H9 (cell line): ENCODE measurements around the gene RNLS. TPM values are rescaled to one million over a fixed set of nuclear protein-coding genes. Genes with fewer than 3 reads are reported as not detected.

Experiments used
- DNase-seq: peaks from one replicate; pipeline ENCODE4 v3.0.0-alpha.2; 2017
- H2AFZ ChIP-seq: one replicate; pipeline ENCODE4 v1.6.1; 2013; ENCODE audit warnings: mild to moderate bottlenecking, low read length, control low read depth, moderate library complexity
- H2AK5ac ChIP-seq: 2 replicates; pipeline ENCODE4 v1.6.1; 2013; ENCODE audit warnings: low read length, control low read depth, mixed read lengths; ENCODE audit not compliant: insufficient read length
- H2BK120ac ChIP-seq: one replicate; pipeline ENCODE4 v1.6.1; 2013; ENCODE audit warnings: low read depth, mild to moderate bottlenecking, low read length, control low read depth, inconsistent platforms; ENCODE audit not compliant: poor library complexity, severe bottlenecking
- H2BK12ac ChIP-seq: 2 replicates; pipeline ENCODE4 v1.6.1; 2013; ENCODE audit warnings: low read length, control low read depth, mixed read lengths, low read depth; ENCODE audit not compliant: insufficient read length
- H2BK15ac ChIP-seq: 2 replicates; pipeline ENCODE4 v1.6.1; 2013; ENCODE audit warnings: low read depth, low read length, control low read depth
- H2BK20ac ChIP-seq: one replicate; pipeline ENCODE4 v1.6.1; 2013; ENCODE audit warnings: low read depth, mild to moderate bottlenecking, low read length, control low read depth, inconsistent platforms; ENCODE audit not compliant: poor library complexity, severe bottlenecking
- H2BK5ac ChIP-seq: 2 replicates; pipeline ENCODE4 v1.6.1; 2013; ENCODE audit warnings: low read length, control low read depth, mixed read lengths; ENCODE audit not compliant: insufficient read length
- H3K14ac ChIP-seq: 2 replicates; pipeline ENCODE4 v1.6.1; 2013; ENCODE audit warnings: low read length, control low read depth; ENCODE audit not compliant: insufficient read depth
- H3K18ac ChIP-seq: 2 replicates; pipeline ENCODE4 v1.6.1; 2013; ENCODE audit warnings: low read depth, mild to moderate bottlenecking, mixed read lengths, low read length, control low read depth; ENCODE audit not compliant: insufficient read length
- H3K23ac ChIP-seq: 2 replicates; pipeline ENCODE4 v1.6.1; 2013; ENCODE audit warnings: low read length, control low read depth, mixed read lengths, low read depth; ENCODE audit not compliant: insufficient read length
- H3K23me2 ChIP-seq: 2 replicates; pipeline ENCODE4 v1.6.1; 2013; ENCODE audit warnings: low read depth, mild to moderate bottlenecking, mixed read lengths, low read length, control low read depth; ENCODE audit not compliant: insufficient read length, poor library complexity, severe bottlenecking
- H3K27ac ChIP-seq: 2 replicates; pipeline ENCODE4 v1.5.1; 2013; ENCODE audit warnings: low read length, control low read depth, mixed read lengths, low read depth; ENCODE audit not compliant: insufficient read length
- H3K27me3 ChIP-seq: 2 replicates; pipeline ENCODE4 v1.6.1; 2013; ENCODE audit warnings: low read length, control low read depth, inconsistent platforms; ENCODE audit not compliant: insufficient read depth
- H3K4ac ChIP-seq: 2 replicates; pipeline ENCODE4 v1.6.1; 2013; ENCODE audit warnings: low read depth, mild to moderate bottlenecking, control low read depth, inconsistent platforms, low read length, moderate library complexity
- H3K4me1 ChIP-seq: 2 replicates; pipeline ENCODE4 v1.6.1; 2013; ENCODE audit warnings: low read length, control low read depth, inconsistent platforms; ENCODE audit not compliant: insufficient read depth
- H3K4me2 ChIP-seq: 2 replicates; pipeline ENCODE4 v1.6.1; 2013; ENCODE audit warnings: low read length, control low read depth, mixed read lengths; ENCODE audit not compliant: insufficient read length, insufficient read depth
- H3K56ac ChIP-seq: 2 replicates; pipeline ENCODE4 v1.6.1; 2013; ENCODE audit warnings: low read depth, mild to moderate bottlenecking, mixed read lengths, low read length, control low read depth; ENCODE audit not compliant: insufficient read length
- H3K79me1 ChIP-seq: 2 replicates; pipeline ENCODE4 v1.6.1; 2013; ENCODE audit warnings: low read depth, mild to moderate bottlenecking, moderate library complexity, low read length, control low read depth, inconsistent platforms; ENCODE audit not compliant: insufficient read depth, poor library complexity, severe bottlenecking
- H3K79me2 ChIP-seq: 2 replicates; pipeline ENCODE4 v1.6.1; 2013; ENCODE audit warnings: low read length, control low read depth, inconsistent platforms; ENCODE audit not compliant: insufficient read depth
- H3K9ac ChIP-seq: 2 replicates; pipeline ENCODE4 v1.6.1; 2013; ENCODE audit warnings: low read length, control low read depth, mixed read lengths; ENCODE audit not compliant: insufficient read length; ENCODE audit errors: extremely low read depth
- H3K9me3 ChIP-seq: one replicate; pipeline ENCODE4 v1.6.1; 2013; ENCODE audit warnings: low read depth, low read length, inconsistent platforms; ENCODE audit not compliant: control insufficient read depth
- H3T11ph ChIP-seq: one replicate; pipeline ENCODE4 v1.6.1; 2013; ENCODE audit warnings: mild to moderate bottlenecking, low read length, control low read depth, inconsistent platforms
- H4K20me1 ChIP-seq: one replicate; pipeline ENCODE4 v1.6.1; 2013; ENCODE audit not compliant: control insufficient read depth, insufficient read length, insufficient read depth
- H4K5ac ChIP-seq: 2 replicates; pipeline ENCODE4 v1.6.1; 2013; ENCODE audit warnings: low read depth, mild to moderate bottlenecking, mixed read lengths, low read length, control low read depth; ENCODE audit not compliant: insufficient read length
- H4K8ac ChIP-seq: replicated peaks from 2 replicates; pipeline ENCODE4 v1.6.1; 2013; ENCODE audit warnings: low read length, control low read depth, mixed read lengths, low read depth; ENCODE audit not compliant: insufficient read length
- H4K91ac ChIP-seq: 2 replicates; pipeline ENCODE4 v1.6.1; 2013; ENCODE audit warnings: low read depth, mild to moderate bottlenecking, moderate library complexity, mixed read lengths, low read length, control low read depth; ENCODE audit not compliant: insufficient read length
- H3K27ac Mint-ChIP-seq, 3 experiments: 2 replicates in 2 of 3; 3 replicates in 1 of 3; pipeline ENCODE4 v1.8.0; 2020 to 2021; ENCODE audit warnings: mixed read lengths in 3 of 3, mild to moderate bottlenecking in 1 of 3, moderate library complexity in 1 of 3
- H3K27me3 Mint-ChIP-seq: 2 replicates; pipeline ENCODE4 v1.8.0; 2021; ENCODE audit warnings: low read depth, mild to moderate bottlenecking, moderate library complexity, mixed read lengths
- H3K36me3 Mint-ChIP-seq, 3 experiments: 2 replicates in 2 of 3; 3 replicates in 1 of 3; pipeline ENCODE4 v1.8.0; 2020 to 2021; ENCODE audit warnings: low read depth in 3 of 3, mixed read lengths in 3 of 3; ENCODE audit not compliant: insufficient read depth in 1 of 3
- H3K4me1 Mint-ChIP-seq, 2 experiments: 2 replicates each; pipeline ENCODE4 v1.8.0; 2020; ENCODE audit warnings: mixed read lengths in 2 of 2
- H3K4me3 Mint-ChIP-seq, 2 experiments: 2 replicates in 1 of 2; 3 replicates in 1 of 2; pipeline ENCODE4 v1.8.0; 2020 to 2021; ENCODE audit warnings: mild to moderate bottlenecking in 2 of 2, mixed read lengths in 2 of 2, moderate library complexity in 1 of 2
- H3K9me3 Mint-ChIP-seq, 2 experiments: 2 replicates in 1 of 2; 3 replicates in 1 of 2; pipeline ENCODE4 v1.8.0; 2020; ENCODE audit warnings: mild to moderate bottlenecking in 2 of 2, mixed read lengths in 2 of 2, moderate library complexity in 1 of 2
- WGBS: extraction: QIAGEN DNeasy Blood & Tissue Kit; methylation state at CpG from one replicate; pipeline ENCODE4 v1.1.7; 2013; ENCODE audit warnings: missing lambda C conversion rate, low lambda C conversion rate, mixed read lengths; ENCODE audit not compliant: insufficient read length; ENCODE audit errors: extremely low coverage; 5-methylcytosine and 5-hydroxymethylcytosine counted together
- total RNA-seq: library from RNA; stranded (reverse); gene quantifications from 2 replicates; pipeline ENCODE4 v1.2.1, GENCODE V29; 2021
- TF ChIP-seq, protein P1 (sequence below): fragments of 200-600 bp; sonication (generic); conservative IDR thresholded peaks from 3 replicates; pipeline ENCODE4 v1.8.0; 2021; ENCODE audit warnings: antibody characterized with exemption, mild to moderate bottlenecking

The RNLS gene
- total RNA-seq, 1 experiment from 2014 or later, result 7.5 TPM

DNA sequence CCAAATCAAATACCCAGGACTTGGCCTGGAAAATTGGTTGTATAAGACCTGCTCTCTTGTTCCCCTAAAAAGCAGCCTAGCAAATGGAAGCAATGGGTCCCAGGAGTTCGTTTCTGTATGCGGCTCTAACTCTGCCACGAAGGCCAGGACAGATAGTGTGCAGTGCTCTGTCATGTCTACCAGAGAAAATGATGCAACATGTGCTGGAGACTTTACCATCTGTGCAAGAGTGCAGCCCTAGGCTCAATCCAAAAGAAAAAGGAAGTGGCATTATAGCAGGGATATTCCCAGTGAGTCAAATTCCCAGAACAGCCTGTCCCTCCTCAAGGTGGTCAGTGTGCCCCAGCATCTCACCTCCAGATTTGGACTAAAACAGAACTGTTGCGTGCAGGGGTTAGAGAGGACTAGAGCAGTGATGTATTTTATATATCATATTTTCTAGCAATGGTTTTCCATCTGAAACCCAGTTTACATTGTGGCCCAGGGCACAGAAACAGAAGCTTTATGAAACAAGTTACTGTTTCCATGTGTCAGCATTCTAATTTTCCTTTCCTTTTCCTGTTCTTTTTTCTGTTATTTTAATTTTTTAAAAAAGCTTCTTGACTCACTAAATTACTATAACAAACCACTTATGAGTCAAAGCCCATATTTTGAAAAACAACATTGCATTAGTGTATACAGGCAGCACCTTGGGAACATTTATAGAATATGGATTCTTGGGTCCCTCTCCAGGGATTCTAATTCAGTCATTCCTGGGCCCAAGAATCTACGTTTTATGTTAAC lies 311.2 kb downstream of the RNLS start:
- Histone ChIP-seq H4K20me1 (no peaks in the 10 kb centered on the region), H2BK120ac (no peak overlapping the region), H2AFZ (no peak overlapping the region), H3K56ac (no peak overlapping the region), H4K91ac (no peak overlapping the region), H3K18ac (no peak overlapping the region), H3T11ph (no peak overlapping the region), H2BK12ac (no peak overlapping the region), H4K5ac (no peak overlapping the region), H3K79me2 (no peaks in the 10 kb centered on the region), H2AK5ac (no peak overlapping the region), H3K27me3 (no peaks in the 10 kb centered on the region), H3K23me2 (no peaks in the 10 kb centered on the region), H3K23ac (no peak overlapping the region), H3K9ac (no peak overlapping the region), H2BK20ac (no peak overlapping the region), H3K4me1 (no peaks in the 10 kb centered on the region), H3K79me1 (no peaks in the 10 kb centered on the region), H3K9me3 (no peaks in the 10 kb centered on the region), H2BK15ac (no peak overlapping the region), H3K4me2 (no peak overlapping the region), H3K4ac (no peak overlapping the region), H2BK5ac (no peak overlapping the region), H4K8ac (no peak overlapping the region), H3K27ac (no peak overlapping the region), H3K14ac (no peak overlapping the region)
- DNase-seq, result no peak
- Mint-ChIP-seq H3K4me3 (no peak overlapping the region), H3K27me3 (no peaks in the 10 kb centered on the region), H3K27ac (no peak overlapping the region), H3K4me1 (no peaks in the 10 kb centered on the region), H3K9me3 (no peaks in the 10 kb centered on the region), H3K36me3 (no peaks in the 10 kb centered on the region)
- TF ChIP-seq, protein P1, sequence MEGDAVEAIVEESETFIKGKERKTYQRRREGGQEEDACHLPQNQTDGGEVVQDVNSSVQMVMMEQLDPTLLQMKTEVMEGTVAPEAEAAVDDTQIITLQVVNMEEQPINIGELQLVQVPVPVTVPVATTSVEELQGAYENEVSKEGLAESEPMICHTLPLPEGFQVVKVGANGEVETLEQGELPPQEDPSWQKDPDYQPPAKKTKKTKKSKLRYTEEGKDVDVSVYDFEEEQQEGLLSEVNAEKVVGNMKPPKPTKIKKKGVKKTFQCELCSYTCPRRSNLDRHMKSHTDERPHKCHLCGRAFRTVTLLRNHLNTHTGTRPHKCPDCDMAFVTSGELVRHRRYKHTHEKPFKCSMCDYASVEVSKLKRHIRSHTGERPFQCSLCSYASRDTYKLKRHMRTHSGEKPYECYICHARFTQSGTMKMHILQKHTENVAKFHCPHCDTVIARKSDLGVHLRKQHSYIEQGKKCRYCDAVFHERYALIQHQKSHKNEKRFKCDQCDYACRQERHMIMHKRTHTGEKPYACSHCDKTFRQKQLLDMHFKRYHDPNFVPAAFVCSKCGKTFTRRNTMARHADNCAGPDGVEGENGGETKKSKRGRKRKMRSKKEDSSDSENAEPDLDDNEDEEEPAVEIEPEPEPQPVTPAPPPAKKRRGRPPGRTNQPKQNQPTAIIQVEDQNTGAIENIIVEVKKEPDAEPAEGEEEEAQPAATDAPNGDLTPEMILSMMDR, result no peak
- WGBS, result no CpG with 5 or more reads among the region's 5 CpGs
